Dendritic cell treated with granulocyte-macrophage colony-stimulating factor and Interleukin-4, amounts not matched to agents 40 ng/mL and 50 ng/mL, for 4 days (primary cell): ENCODE results near the gene EXOG.
A peak's percentile ranks its signal among the peaks of the same experiment; 100 is the strongest.

ENCODE experiments used
- H3K27ac Mint-ChIP-seq: one replicate; pipeline ENCODE4 v1.8.0; 2022; ENCODE audit warnings: mild to moderate bottlenecking, mixed read lengths
- H3K27me3 Mint-ChIP-seq: one replicate; pipeline ENCODE4 v1.8.0; 2022; ENCODE audit warnings: mild to moderate bottlenecking, mixed read lengths
- H3K36me3 Mint-ChIP-seq: one replicate; pipeline ENCODE4 v1.8.0; 2022; ENCODE audit warnings: low read depth, mixed read lengths
- H3K4me1 Mint-ChIP-seq: one replicate; pipeline ENCODE4 v1.8.0; 2022; ENCODE audit warnings: low read depth, mixed read lengths
- H3K4me3 Mint-ChIP-seq: one replicate; pipeline ENCODE4 v1.8.0; 2022; ENCODE audit warnings: mild to moderate bottlenecking, moderate library complexity, mixed read lengths
- H3K9me3 Mint-ChIP-seq: one replicate; pipeline ENCODE4 v1.8.0; 2022; ENCODE audit warnings: mixed read lengths
- intact Hi-C: fragments of 100-400 bp; cut with micrococcal nuclease; formaldehyde crosslinking; loops from one replicate; pipeline ENCODE4 v1.15.0; 2022

Gene EXOG, protein sequence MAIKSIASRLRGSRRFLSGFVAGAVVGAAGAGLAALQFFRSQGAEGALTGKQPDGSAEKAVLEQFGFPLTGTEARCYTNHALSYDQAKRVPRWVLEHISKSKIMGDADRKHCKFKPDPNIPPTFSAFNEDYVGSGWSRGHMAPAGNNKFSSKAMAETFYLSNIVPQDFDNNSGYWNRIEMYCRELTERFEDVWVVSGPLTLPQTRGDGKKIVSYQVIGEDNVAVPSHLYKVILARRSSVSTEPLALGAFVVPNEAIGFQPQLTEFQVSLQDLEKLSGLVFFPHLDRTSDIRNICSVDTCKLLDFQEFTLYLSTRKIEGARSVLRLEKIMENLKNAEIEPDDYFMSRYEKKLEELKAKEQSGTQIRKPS

DNA sequence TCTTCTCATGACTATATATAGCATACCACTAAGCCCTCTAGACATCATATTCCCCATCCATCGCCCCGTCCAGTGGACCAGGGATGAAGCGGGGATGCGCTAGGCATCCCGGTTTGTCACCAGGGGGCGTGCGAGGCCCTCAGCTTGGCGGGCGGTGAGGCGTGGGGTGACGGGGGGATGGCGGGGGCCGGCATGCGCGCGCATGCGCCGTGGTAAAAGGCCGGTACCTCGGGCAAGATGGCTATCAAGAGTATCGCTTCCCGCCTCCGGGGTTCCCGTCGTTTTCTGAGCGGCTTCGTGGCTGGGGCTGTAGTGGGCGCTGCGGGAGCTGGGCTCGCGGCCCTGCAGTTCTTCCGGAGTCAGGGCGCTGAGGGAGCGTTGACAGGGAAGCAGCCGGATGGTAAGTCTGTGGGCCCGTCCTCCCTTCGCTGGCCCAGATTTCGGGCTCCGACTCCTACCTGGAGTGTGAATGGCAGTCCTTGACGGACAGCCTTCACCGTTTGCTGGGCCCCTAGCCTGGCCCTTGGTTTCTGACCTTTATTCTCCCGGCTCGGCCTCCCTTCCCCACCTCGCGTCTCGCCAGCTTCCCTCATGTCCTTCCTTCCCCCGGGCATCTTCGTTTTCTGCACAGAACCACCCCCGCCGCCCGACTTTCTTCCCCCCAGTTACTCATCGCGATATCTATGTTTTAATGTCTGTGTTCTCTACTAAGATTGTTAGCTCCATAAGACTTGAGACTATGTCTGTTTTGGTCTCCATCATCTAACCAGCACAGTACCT is at the start of gene EXOG:
EXOG (plus strand) TSS at position 210 of the 780 bp plus-strand sequence; CDS start at position 238, 28 bp downstream.
- H3K4me1 Mint-ChIP-seq = peaks cover 19% of the 10 kb centered on the region
- H3K27me3 Mint-ChIP-seq = no peaks in the 10 kb centered on the region
- H3K27ac Mint-ChIP-seq = peak within 1 kb of the TSS; percentile 93
- H3K9me3 Mint-ChIP-seq = no peaks in the 10 kb centered on the region
- H3K36me3 Mint-ChIP-seq = peaks cover 20% of the 10 kb centered on the region
- intact Hi-C loops = loop anchor here (10.0 kb wide), 1 partner anchor 642 kb away; no protein-coding TSS in a partner anchor
- peak within 1 kb of the TSS; percentile 85 for H3K4me3 Mint-ChIP-seq

DNA sequence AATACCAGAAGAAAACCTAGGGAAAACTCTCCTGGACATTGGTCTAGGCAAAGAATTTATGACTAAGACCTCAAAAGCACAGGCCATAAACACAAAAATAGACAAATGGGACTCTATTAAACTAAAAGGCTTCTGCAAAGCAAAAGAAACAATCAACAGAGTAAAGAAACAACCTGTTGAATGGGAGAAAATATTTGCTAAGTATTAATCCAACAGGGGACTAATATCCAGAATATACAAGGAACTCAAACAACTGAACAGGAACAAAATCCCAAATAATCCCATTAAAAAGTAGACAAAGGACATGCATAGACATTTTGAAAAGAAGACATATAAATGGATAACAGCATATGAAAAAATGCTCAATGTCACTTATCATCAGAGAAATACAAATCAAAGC is 49.3 kb upstream of the EXOG start:
- Mint-ChIP-seq H3K27me3 (peaks cover 30% of the 10 kb centered on the region), H3K9me3 (peaks cover 20% of the 10 kb centered on the region), H3K27ac (no peak overlapping the region), H3K36me3 (no peaks in the 10 kb centered on the region), H3K4me3 (no peak overlapping the region), H3K4me1 (no peaks in the 10 kb centered on the region)
- intact Hi-C loops = no loop called here

DNA sequence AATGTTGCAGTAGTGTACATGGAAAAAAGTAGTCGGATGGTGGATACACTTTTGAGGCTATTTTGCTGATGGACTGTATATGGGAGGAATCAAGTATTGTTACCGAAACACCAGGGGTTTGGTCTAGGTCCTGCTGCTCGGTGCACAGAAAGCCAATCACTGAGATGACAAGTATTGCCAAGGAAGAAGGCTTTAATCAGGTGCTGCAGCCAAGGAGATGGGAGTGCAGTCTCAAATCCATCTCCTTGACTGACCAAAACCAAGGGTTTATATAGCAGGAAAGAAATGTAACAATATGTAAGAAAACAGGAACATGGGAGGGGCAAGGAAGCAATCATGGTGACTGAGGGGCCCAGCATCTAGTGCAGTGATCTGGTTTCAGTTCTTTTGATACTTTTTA is 45.3 kb upstream of the EXOG start:
- H3K4me1 Mint-ChIP-seq = peaks cover 25% of the 10 kb centered on the region
- intact Hi-C loops = no loop called here
- H3K36me3 Mint-ChIP-seq = peaks cover 7% of the 10 kb centered on the region
- no peak overlapping the region for H3K4me3 Mint-ChIP-seq
- H3K9me3 Mint-ChIP-seq = peaks cover 19% of the 10 kb centered on the region
- H3K27me3 Mint-ChIP-seq = peaks cover 54% of the 10 kb centered on the region
- H3K27ac Mint-ChIP-seq = no peak overlapping the region

DNA sequence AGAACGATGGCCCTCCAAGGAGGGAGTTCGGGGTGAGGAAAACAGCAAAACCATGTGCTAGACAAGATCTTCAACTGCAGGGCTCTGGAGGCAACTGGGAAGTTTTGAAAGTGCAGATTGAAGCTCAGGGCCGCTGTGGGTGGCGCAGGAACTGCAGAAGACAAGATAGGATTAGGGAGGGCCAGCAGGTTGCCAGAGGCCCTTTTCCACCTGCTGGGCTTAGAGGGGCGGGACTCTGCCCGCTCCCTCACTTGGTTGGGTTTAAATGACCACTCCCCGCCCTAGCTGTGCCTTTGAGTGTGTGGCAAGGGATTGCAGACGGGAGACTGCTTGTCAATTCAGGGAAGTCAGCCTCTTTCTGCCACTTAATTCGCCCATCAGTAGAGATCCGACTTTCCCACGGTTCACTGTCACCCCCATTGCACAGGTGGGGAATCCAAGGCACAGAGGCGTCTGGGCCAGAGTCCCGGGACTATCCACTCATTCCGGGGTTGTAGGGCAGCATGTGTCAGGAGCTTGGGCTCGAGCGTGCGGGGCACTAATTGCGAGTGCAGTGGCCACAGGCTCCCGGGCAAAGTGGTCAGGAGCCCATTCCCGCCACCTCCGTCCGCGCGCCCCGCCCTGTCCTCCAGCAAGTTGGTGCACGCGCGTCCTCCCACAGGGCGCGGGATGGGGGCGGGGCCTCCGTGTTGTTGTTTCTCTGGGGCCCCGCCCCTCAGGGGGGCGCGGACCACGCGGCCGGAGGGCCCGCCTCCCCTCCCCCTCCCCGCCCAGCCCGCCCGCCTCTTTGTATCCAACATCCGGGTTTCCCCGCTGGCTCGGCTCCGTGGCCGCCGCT is 42.8 kb upstream of the EXOG start, which contains the start of gene ACVR2B:
ACVR2B (plus strand) TSS at position 816 of the 838 bp plus-strand sequence. CDS start 433 bp downstream, outside the sequence.
- Mint-ChIP-seq H3K27ac (peak within 1 kb of the TSS; percentile 84), H3K4me1 (peaks cover 41% of the 10 kb centered on the region), H3K27me3 (peaks cover 57% of the 10 kb centered on the region), H3K36me3 (peaks cover 7% of the 10 kb centered on the region), H3K4me3 (peak within 1 kb of the TSS; percentile 83), H3K9me3 (peaks cover 13% of the 10 kb centered on the region)
- intact Hi-C loops = no loop called here

DNA sequence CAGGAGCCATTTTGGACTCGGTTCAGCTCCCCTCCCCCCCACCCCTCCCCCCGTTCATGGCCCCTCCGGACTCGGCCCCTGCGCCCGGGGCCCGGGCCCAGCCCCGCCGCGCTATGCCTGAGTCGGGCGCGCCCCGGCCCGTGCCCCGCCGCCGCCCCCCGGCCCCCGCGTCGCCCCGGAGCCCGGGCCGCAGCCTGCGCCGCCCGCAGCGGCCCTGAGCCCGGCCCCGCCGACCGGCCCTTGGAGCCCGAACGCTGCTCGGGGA is 42.3 kb upstream of the EXOG start:
- Mint-ChIP-seq H3K9me3 (peaks cover 13% of the 10 kb centered on the region), H3K27ac (peak overlapping the region; percentile 84), H3K4me1 (peaks cover 42% of the 10 kb centered on the region), H3K27me3 (peaks cover 57% of the 10 kb centered on the region), H3K36me3 (peaks cover 7% of the 10 kb centered on the region), H3K4me3 (peak overlapping the region; percentile 83)
- intact Hi-C loops = no loop called here

DNA sequence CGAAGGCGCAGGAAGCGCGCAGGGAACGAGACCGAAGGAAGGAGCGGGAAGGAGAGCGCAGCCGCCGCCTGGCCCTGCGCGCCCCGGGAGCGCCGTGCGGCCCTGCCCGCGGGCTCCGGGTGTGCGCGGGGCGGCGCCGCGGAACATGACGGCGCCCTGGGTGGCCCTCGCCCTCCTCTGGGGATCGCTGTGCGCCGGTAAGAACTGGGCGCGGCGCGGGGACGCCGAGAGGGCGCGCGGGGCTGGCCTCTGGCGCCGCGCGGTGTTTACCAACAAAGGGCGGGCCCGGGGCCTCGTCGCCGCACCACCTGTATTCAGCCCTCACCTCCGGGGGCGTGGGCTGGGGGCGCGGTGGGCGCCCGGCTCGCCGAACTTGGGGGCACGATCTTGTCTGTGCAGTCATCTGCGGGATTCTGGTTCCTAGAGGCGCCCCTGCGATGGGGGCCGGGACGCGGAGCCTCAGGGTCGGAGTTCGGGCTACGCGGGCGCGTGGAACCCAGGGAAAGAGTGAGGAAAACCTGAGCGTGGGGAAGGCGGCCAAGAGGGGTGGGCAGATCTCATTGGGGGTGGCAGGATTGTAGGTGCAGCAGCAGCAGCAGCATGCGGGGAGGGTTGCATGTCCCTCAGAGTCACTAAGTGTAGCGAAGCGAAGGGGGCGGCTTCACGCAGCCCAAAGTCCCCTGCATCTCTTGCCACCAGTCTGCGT is 41.8 kb upstream of the EXOG start:
- H3K27ac Mint-ChIP-seq = peak overlapping the region; percentile 84
- intact Hi-C loops = no loop called here

DNA sequence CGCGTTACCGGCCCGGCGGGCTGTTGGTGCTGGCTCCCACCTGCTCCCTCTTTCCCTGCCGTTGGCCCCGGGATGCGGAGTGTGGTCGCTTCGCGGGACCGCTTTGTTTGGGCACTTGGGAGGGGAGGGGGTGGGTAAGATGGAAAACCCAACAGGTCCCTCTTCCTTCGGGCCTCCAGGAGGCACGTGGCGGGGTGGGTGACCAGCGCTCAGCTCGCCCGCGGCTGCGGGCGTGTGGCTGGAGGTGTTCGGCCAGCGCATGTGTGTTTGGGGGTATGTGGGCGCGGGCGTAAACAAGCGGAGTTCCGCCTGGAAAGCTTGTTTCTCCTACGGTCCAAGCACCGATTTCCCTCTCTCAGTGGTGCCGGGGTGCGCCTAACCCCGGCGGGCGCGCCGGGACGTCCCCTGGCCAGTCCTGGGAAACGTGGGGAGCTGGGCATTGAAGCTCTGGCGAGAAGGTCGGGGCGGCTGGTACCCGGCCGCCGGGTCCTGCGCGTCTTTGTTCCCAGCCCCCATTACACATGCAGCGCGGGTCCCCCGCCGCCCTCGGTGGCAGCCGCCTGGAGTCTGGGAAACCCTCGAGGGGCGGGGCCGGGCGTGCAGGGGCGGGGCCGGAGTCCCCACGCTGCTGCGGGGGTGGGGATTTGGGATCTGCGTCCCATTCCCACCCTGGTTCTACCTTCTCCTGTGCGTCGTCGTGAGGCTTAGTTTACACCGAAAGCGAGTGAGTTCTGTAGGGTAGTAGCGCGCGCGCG is 41.1 kb upstream of the EXOG start:
- Mint-ChIP-seq H3K36me3 (peaks cover 7% of the 10 kb centered on the region), H3K9me3 (peaks cover 13% of the 10 kb centered on the region), H3K27me3 (peaks cover 51% of the 10 kb centered on the region), H3K4me1 (peaks cover 52% of the 10 kb centered on the region), H3K4me3 (peak overlapping the region; percentile 83), H3K27ac (peak overlapping the region; percentile 84)
- intact Hi-C loops = no loop called here

More for the DNA sequence above, 41.8 kb upstream of the EXOG start:
- peaks cover 13% of the 10 kb centered on the region for H3K9me3 Mint-ChIP-seq
- H3K36me3 Mint-ChIP-seq = peaks cover 7% of the 10 kb centered on the region
- H3K4me1 Mint-ChIP-seq = peaks cover 47% of the 10 kb centered on the region
- H3K4me3 Mint-ChIP-seq = peak overlapping the region; percentile 83
- H3K27me3 Mint-ChIP-seq = peaks cover 54% of the 10 kb centered on the region

DNA sequence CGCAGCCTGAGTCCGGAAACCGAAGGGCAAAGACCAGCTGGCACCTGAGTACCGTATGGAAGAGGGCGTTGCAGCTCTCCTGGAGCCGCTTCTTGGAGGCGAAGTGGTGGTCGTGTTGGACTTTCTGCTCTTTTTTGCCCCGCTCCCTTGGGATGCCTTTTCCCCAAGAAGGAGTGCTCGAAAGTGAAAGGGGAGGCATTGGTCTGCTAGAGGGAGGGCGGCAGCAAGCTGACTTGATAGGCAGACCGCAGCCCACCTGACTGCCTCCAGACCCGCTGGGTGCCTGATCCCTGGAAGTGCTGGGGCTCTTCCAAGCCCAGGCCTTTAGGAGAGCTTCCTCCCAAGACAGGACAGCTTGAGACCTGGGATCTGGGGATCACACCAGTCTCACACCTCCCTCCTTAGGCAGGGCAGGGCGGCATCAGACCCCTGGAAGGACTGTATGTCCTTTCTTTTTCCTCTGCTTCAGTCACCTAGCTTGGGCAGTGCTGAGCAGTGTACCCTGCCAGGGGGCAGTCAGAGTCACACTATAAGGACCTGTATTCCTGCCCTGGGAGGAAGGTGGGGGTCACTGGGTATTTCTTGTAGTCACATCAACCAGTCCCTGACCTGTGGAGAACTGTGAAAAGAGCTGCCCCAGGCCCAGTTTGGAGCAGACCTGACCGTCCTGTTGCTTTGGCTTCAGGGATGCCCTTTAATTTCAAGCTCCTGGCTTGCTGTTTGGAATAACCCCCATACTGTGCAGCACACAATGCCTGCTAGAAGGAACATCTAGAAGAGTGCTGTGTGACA is 40.3 kb upstream of the EXOG start:
- peaks cover 60% of the 10 kb centered on the region for H3K4me1 Mint-ChIP-seq
- H3K27ac Mint-ChIP-seq = peak overlapping the region; percentile 84
- H3K27me3 Mint-ChIP-seq = peaks cover 45% of the 10 kb centered on the region
- H3K4me3 Mint-ChIP-seq = peak overlapping the region; percentile 83
- peaks cover 7% of the 10 kb centered on the region for H3K36me3 Mint-ChIP-seq
- intact Hi-C loops = no loop called here
- peaks cover 7% of the 10 kb centered on the region for H3K9me3 Mint-ChIP-seq

DNA sequence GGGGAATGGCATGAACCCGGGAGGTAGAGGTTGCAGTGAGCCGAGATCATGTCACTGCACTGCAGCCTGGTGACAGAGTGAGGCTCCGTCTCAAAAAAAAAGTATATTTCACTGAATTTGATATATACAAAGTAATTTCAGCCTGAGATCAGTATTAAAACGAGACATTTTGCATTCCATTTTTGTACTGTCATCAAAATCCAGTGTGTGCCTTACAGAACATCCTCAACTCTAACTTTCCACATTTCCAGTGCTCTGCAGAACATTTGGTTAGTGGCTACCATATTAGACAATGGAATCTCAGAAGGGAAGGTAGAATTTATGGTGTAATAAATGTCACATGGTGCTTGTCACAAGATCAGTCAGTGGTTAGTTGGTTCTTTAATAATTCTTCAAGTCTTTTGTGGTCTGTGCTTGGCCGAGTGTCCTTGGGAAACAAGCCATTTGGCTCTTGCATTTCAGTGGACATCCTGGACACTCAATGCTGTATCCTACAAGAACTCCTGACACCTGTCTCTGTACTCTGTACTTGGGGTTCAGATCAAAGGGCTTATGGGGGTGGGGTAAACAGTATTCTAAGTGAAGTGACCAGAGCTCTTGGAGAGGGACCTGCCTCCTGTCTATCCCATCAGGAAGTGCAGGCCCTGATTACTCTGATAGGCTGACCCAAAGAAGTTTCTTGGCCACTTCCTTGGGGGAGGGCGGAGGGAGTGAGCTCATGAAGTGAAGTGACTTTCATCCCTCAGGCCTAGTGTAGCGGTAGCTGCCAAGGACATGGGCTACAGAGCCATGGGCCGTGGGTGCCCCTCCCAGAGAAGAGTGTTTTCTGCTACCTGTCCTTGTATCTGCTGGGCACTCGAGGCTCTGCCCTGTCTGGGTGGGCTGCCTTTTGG is 38.8 kb upstream of the EXOG start:
- Mint-ChIP-seq H3K36me3 (peaks cover 7% of the 10 kb centered on the region), H3K27me3 (peaks cover 33% of the 10 kb centered on the region), H3K4me1 (peaks cover 61% of the 10 kb centered on the region), H3K4me3 (no peak overlapping the region), H3K27ac (no peak overlapping the region), H3K9me3 (no peaks in the 10 kb centered on the region)
- intact Hi-C loops = no loop called here

DNA sequence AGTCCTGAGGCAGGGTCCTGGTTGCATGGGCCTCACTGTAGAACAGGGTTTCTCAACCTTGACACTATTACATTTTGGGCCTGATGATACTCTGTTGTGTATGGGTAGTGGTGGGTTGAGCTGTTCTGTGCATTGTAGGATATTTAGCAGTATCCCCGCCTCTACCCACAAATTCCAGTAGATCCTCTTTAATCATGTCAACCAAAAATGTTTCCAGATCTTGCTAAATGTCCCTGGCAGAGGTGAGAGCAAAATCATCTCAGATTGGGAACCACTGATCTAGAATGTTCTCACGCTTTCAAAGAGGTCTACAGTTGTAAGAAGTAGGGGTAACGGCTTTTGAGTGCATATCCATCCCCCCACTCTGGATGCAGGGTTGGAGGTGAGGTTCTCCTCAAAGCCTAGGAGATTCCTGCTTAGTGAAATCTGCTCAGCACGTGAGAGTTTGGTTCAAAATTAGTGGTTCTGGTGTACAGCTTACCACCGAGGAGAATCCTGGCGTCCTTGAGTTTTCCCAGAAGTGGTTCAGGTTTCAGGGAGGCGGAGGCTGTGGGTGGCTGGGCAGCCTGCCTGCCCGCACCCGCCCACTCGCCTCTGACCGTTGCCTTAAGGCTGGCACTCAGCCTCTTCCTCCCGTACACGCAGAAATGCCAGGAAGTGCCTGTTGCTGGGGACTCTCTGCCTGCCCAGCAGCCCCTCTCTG is 37.2 kb upstream of the EXOG start:
- Mint-ChIP-seq H3K27me3 (peaks cover 22% of the 10 kb centered on the region), H3K9me3 (no peaks in the 10 kb centered on the region), H3K4me3 (no peak overlapping the region), H3K4me1 (peaks cover 52% of the 10 kb centered on the region), H3K36me3 (peaks cover 7% of the 10 kb centered on the region), H3K27ac (no peak overlapping the region)
- intact Hi-C loops = no loop called here

DNA sequence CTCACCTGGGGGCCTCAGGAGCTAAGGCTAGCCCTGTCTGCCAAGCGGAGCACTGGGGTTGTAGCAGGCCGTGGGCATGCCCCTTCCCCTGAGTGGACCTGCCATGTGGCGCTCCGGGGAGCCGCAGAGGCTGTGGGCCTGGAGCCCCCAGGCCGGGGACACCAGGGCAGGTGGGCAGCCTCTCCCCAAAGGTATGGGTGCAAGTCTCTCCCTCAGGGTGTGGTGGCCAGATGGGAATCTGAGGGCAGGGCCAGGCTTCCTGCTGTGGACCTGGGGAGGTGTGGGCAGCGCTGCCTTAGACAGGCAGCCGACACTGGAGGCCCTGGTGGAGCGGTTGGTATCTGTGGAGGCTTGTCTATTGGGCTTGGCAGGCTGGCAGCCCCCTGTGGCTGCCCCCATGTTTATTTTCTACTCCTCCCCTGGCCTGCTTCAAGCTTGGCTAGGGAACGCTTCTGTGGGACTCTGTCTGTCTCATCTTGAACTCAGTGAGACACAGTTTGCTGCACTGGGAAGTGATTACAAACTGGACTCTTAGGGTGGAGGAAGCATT is 36.6 kb upstream of the EXOG start:
- Mint-ChIP-seq H3K4me1 (peaks cover 48% of the 10 kb centered on the region), H3K27me3 (peaks cover 18% of the 10 kb centered on the region), H3K4me3 (no peak overlapping the region), H3K9me3 (peaks cover 6% of the 10 kb centered on the region), H3K27ac (no peak overlapping the region), H3K36me3 (peaks cover 2% of the 10 kb centered on the region)
- intact Hi-C loops = no loop called here
